ENCODE measurements around the gene RINL. TPM values are rescaled to one million over a fixed set of nuclear protein-coding genes. Genes with fewer than 3 reads are reported as not detected.

Gene RINL
- total and polyA plus RNA-seq, 12 donors, result 1.6 to 14.5 (median 3.1) TPM

DNA sequence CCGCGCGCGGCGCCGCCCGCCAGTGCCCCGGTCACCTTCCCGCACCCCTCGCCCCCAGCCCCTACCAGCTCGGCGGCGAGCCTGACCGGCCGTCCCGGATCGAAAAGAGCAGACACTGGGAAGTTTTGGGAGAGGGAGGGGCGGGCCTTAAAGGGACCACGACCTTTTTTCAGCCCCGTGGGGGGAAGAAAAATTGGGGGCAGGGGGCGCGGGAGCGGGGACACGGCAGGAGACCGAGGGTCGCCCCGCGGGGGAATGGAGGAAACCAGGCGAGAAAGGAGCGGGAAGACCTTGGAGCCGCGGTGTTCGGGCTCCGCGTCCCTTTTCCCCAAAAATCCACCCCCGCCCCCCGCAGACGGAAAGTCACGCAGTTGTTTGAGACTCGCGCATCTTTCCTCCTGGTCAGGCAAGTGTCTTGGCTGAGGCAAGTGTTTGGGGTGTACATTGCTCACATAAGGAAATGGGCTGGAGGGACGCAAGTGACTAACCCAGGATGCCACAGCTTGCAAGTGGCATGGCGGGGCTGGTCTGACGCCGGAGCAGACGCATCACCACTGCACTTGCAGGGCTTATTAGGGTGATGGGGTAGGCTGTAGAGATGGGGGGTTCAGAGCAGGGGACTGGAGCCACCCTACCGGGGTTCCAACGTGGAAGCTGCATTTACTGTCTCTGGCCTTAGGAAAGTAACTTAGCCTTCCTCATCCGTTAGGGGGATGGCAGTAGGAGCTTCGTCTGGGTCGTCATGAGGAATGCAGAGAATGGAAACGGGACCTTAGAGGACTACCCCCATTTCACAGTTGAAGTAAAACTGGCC, 25.6 kb downstream of the RINL start:
- no peak for ATAC-seq
- Histone ChIP-seq H3K4me1 (peaks cover 15 to 38% (median 31%) of the 10 kb centered on the region in 9 donors), H3K9me3 (no peaks in the 10 kb centered on the region), H3K36me3 (peaks cover 0 to 11% (median 4%) of the 10 kb centered on the region in 9 donors), H3K27ac (peak overlapping the region; percentile 94 to 100 (median 99)), H3K4me3 (peak overlapping the region; percentile 61 to 95 (median 90)), H3K27me3 (no peaks in the 10 kb centered on the region)
- WGBS, 2 donors, result 1% methylated on average over 50 to 52 of the region's 52 CpGs
- TF ChIP-seq, protein P1, sequence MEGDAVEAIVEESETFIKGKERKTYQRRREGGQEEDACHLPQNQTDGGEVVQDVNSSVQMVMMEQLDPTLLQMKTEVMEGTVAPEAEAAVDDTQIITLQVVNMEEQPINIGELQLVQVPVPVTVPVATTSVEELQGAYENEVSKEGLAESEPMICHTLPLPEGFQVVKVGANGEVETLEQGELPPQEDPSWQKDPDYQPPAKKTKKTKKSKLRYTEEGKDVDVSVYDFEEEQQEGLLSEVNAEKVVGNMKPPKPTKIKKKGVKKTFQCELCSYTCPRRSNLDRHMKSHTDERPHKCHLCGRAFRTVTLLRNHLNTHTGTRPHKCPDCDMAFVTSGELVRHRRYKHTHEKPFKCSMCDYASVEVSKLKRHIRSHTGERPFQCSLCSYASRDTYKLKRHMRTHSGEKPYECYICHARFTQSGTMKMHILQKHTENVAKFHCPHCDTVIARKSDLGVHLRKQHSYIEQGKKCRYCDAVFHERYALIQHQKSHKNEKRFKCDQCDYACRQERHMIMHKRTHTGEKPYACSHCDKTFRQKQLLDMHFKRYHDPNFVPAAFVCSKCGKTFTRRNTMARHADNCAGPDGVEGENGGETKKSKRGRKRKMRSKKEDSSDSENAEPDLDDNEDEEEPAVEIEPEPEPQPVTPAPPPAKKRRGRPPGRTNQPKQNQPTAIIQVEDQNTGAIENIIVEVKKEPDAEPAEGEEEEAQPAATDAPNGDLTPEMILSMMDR (IDR thresholded peaks at IDR 0.05), result no peak
- intact Hi-C loops (cut with DNase I), result loop anchor here in 3 of 10 donors (2.0 to 5.0 kb wide), 2 partner anchors 45 to 46 kb away; partner anchors contain the start of genes NFKBIB (in 3 of the 3) and SIRT2 (in 3 of the 3)
- peak in 1 of 2 donors; percentile 70 for DNase-seq

DNA sequence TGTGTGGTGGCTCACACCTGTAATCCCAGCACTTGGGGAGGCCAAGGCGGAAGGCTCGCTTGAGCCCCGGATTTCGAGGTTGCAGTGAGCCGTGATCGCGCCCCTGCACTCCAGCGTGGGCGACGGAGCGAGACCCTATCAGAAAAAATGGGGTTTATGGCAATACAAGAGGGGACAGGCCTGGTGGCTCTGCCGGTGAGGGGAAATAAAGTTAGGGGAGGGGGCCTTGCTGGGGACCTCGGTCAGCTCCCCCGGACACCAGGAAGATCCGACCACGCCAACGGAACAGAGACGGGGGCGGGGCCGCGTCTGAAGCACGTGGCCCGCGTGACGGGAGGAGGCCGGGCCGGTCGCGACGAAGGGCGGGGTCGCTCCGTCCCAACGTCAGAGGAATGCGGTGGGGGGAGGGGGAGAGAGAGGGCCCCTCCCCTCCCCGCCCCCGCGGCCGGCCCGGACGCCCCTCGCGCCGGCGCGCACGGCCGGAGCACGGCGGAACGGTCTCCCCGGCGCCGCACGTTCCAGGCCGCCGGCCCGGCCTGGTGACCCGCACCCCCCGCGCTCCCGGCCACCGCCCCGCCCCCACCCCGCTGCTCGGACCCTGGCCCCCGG, 26.3 kb downstream of the RINL start:
- peak overlapping the region; percentile 61 to 95 (median 90) for H3K4me3 ChIP-seq
- H3K36me3 ChIP-seq, result peaks cover 0 to 19% (median 11%) of the 10 kb centered on the region in 9 donors
- peak; percentile 50 to 73 (median 66) for ATAC-seq
- DNase-seq, result peak; percentile 95 to 96
- H3K4me1 ChIP-seq, result peaks cover 17 to 43% (median 38%) of the 10 kb centered on the region in 9 donors
- no peaks in the 10 kb centered on the region for H3K9me3 ChIP-seq
- 1% methylated on average over 55 to 66 of the region's 67 CpGs for WGBS, 2 donors
- no peaks in the 10 kb centered on the region for H3K27me3 ChIP-seq
- peak overlapping the region; percentile 94 to 100 (median 99) for H3K27ac ChIP-seq
- TF ChIP-seq, protein P1 (IDR thresholded peaks at IDR 0.05), result no peak
- intact Hi-C loops (cut with DNase I), result loop anchor here in 4 of 10 donors (2.0 to 5.0 kb wide), 2 partner anchors 46 to 47 kb away; partner anchors contain the start of genes NFKBIB (in 4 of the 4) and SIRT2 (in 4 of the 4)

DNA sequence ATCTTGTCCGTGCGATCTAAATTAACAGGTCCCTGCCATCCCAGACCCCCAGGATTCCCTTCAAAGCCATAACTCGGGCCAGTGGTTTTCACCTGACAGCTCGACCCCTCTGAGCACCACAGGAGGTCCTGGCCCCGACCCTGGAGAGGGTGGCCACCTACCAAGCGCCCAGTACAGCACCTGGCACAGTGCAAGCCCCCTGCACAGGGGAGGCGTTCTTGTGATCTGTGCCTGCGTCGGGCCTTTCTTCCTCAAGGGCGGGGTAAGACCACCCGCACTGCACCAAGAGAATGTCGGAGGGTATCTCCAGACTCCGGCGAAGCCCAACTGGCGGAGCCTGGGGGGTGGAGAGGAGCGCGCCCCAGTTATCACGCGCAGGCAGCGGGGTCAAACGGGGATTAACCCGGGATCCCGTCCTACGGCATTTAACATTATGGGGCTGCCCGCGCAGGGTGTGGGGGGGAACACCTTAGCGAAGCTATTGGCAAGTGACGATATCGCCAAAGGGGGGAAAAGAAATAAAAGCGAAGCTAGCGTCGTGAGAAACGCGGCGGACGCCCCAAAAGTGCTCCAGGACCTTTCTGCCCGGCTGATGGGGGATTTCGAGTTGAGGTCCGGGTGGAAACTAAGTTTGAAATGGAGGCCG, 27.0 kb downstream of the RINL start:
- H3K36me3 ChIP-seq, result peaks cover 0 to 25% (median 17%) of the 10 kb centered on the region in 9 donors
- peaks cover 17 to 49% (median 40%) of the 10 kb centered on the region in 9 donors for H3K4me1 ChIP-seq
- DNase-seq, result peak; percentile 39 to 48
- 2 to 5% methylated on average over 40 of the region's 40 CpGs for WGBS, 2 donors
- intact Hi-C loops (cut with DNase I), result loop anchor here in 5 of 10 donors (1.0 to 5.0 kb wide), 4 partner anchors 20 to 48 kb away; partner anchors contain the start of genes NFKBIB (in 4 of the 5), SIRT2 (in 4 of the 5) and ECH1 (in 1 of the 5)
- peak in 1 of 8 donors; percentile 8 for ATAC-seq
- H3K9me3 ChIP-seq, result no peaks in the 10 kb centered on the region
- TF ChIP-seq, protein P1 (IDR thresholded peaks at IDR 0.05), result no peak
- peak overlapping the region; percentile 94 to 100 (median 99) for H3K27ac ChIP-seq
- H3K27me3 ChIP-seq, result no peaks in the 10 kb centered on the region
- peak overlapping the region; percentile 47 to 95 (median 86) for H3K4me3 ChIP-seq
